Hippocampal formation (tissue), 2 donors: ENCODE data around the gene OXER1.

Experiments
- DNase-seq, 2 donors: peaks; one replicate each; lab custom pipeline; 2025; lab: John Stamatoyannopoulos, UW

Gene OXER1

GRCh38 chr2:42769583-42770287 lies 5.8 kb upstream of the OXER1 start:
- no peak for DNase-seq

- DNase-seq: no peak
Observed at GRCh38 chr2:42768706-42769256, 4.8 kb upstream of the OXER1 start.

- no peak for DNase-seq
Observed at GRCh38 chr2:42767899-42768705, 4.2 kb upstream of the OXER1 start.

GRCh38 chr2:42767080-42767898 lies 3.4 kb upstream of the OXER1 start:
- no peak for DNase-seq

- no peak for DNase-seq
Observed at GRCh38 chr2:42765686-42766085, 1.8 kb upstream of the OXER1 start.

- DNase-seq: no peak
Observed at GRCh38 chr2:42764901-42765300, 966 bp upstream of the OXER1 start.

- no peak for DNase-seq
Observed at GRCh38 chr2:42762823-42763804, 821 bp downstream of the OXER1 start.

GRCh38 chr2:42762155-42762554 lies 1.8 kb downstream of the OXER1 start:
- DNase-seq: no peak

- no peak for DNase-seq
Observed at GRCh38 chr2:42761554-42761953, 2.4 kb downstream of the OXER1 start.

- DNase-seq: no peak
Observed at GRCh38 chr2:42758751-42759150, 5.2 kb downstream of the OXER1 start.

GRCh38 chr2:42757981-42758740 lies 5.8 kb downstream of the OXER1 start:
- DNase-seq: no peak

GRCh38 chr2:42756966-42757513 lies 6.9 kb downstream of the OXER1 start:
- no peak for DNase-seq

- no peak for DNase-seq
Observed at GRCh38 chr2:42756150-42756775, 7.7 kb downstream of the OXER1 start.

GRCh38 chr2:42755191-42755880 lies 8.6 kb downstream of the OXER1 start:
- no peak for DNase-seq

- no peak for DNase-seq
Observed at GRCh38 chr2:42754776-42755140, 9.2 kb downstream of the OXER1 start.

GRCh38 chr2:42754021-42754775 lies 9.7 kb downstream of the OXER1 start:
- peak in 1 of 2 donors; percentile 47 for DNase-seq

- no peak for DNase-seq
Observed at GRCh38 chr2:42752816-42753813, 10.8 kb downstream of the OXER1 start.
